ENCODE measurements around the gene SLC29A4.

Gene SLC29A4

GRCh38 chr7:5332579-5332978 lies 49.8 kb downstream of the SLC29A4 start:
- DNase-seq: no peak

- DNase-seq: no peak
These were observed 50.6 kb downstream of the SLC29A4 start for GRCh38 chr7:5333121-5334045.

GRCh38 chr7:5334671-5335070 lies 51.9 kb downstream of the SLC29A4 start:
- DNase-seq: no peak

GRCh38 chr7:5337047-5337446 lies 54.3 kb downstream of the SLC29A4 start:
- DNase-seq: no peak

DNA sequence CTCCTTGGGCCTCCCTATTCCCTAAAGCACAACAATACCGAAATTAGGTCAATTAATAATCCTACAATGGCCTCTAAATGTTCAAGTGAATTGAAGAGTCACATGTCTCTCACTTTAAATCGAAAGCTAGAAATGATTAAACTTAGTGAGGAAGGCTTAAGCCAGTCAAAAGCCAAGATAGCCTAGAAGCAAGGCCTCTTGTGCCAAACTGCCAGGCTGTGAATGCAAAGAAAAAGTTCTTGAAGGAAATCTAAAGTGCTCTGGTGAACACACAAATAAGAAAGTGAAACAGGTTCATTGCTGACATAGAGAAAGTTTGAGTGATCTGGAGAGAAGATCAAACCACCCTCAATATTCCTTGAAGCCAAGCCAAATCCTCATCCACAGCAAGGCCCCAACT lies 57.2 kb downstream of the SLC29A4 start:
- no peak for DNase-seq

DNA sequence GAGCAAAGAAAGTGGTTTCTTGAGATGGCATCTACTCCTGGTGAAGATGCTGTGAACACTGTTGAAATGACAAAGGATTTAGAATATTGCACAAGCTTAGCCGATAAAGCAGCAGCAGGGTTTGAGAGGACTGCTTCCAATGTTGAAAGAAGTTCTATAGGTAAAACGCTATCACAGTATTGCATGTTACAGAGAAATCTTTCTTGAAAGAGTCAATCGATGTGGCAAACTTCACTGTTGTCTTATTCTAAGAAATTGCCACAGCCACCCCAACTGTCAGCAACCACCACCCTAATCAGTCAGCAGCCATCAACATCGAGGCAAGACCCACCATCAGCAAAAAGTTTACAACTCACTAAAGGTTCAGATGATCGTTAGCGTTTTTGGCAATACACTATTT lies 59.9 kb downstream of the SLC29A4 start:
- no peak for DNase-seq

- no peak for DNase-seq
These were observed 61.1 kb downstream of the SLC29A4 start for GRCh38 chr7:5343884-5344283.

DNA sequence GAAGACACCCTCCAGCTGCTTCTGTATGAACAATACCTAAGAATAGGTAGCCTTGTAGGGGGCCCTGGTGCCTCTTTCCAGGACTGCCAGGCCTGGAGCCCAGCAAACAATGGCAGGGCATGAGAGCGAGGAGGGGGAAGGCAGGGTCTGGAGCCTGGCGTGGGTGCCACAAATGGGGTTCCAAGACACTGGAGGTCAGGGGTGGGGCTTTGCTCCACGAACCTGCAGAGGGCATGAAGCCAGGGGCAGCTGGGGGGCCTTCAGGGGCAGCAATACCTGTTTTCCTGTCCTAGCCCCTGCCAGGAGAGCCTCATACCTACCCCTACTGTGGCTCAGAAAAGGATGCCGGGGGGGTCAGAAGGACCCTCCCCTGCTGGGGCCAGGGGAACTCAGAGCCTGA lies 61.6 kb downstream of the SLC29A4 start:
- DNase-seq: no peak

- DNase-seq: no peak
These were observed 62.4 kb downstream of the SLC29A4 start for GRCh38 chr7:5345171-5345570.

GRCh38 chr7:5345671-5346070 lies 62.9 kb downstream of the SLC29A4 start:
- DNase-seq: no peak

DNA sequence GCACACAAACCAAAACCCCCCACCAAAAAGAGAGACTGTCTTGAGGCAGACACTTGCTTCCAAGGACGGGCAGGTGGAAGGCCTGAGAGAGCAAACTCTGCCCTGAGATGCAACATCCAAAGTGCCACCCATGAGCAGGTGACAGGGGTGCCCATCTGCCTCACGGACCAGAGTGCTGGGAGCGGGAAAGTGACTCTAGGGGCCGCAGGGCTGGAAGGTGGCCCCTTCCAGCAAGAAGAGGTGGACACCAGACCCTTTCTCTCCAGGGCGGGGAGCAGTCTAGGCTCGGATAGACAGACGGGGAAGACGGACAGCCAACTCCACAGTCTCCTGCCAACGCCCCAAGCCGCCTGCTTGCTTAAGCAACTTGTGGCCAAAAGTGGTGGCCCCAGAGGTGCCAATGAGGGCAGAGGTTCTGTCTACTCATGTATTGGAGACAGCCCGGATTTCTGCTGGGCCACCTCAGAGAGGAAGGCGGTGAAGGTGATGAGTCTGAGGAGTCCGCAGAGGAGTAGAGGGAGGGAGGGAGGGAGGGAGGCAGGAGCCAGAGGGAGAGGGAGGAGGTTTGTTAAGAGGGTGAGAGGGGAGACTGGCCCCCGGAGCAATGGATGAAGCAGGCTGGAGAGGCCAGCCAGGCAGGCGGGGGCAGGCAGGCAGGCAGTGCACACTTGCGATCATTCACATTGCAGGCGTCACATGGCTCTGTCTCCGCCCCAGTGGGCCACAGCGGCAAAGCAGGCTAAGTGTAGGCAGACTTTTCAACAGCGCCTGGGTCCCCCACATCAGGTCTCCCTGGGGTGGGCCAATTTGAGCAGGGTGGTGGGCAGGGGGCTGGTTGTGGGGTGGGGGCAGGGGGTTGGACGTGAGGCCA lies 65.6 kb downstream of the SLC29A4 start:
- no peak for DNase-seq

DNA sequence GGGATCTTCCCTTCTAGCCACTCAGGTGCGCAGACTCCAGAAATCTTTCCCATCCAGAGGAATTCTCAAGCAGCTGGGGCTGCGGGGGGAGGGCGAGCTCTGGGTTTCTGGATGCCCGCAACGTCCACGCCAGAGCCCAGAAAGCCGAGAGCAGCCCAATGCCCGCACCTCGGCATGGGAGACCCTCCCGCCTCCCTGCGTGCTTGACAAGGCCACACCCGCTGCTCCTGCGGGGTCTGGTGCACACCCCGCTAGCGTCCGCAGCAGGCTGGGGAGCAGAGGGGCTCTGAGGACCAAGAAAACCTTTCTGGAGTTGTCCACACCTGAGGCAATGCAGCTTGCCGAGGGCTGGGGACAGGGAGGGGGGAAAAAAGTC lies 66.2 kb downstream of the SLC29A4 start:
- no peak for DNase-seq

- DNase-seq: no peak
These were observed 66.9 kb downstream of the SLC29A4 start for GRCh38 chr7:5349437-5350173.

- DNase-seq: no peak
These were observed 67.4 kb downstream of the SLC29A4 start for GRCh38 chr7:5350174-5350463.

DNA sequence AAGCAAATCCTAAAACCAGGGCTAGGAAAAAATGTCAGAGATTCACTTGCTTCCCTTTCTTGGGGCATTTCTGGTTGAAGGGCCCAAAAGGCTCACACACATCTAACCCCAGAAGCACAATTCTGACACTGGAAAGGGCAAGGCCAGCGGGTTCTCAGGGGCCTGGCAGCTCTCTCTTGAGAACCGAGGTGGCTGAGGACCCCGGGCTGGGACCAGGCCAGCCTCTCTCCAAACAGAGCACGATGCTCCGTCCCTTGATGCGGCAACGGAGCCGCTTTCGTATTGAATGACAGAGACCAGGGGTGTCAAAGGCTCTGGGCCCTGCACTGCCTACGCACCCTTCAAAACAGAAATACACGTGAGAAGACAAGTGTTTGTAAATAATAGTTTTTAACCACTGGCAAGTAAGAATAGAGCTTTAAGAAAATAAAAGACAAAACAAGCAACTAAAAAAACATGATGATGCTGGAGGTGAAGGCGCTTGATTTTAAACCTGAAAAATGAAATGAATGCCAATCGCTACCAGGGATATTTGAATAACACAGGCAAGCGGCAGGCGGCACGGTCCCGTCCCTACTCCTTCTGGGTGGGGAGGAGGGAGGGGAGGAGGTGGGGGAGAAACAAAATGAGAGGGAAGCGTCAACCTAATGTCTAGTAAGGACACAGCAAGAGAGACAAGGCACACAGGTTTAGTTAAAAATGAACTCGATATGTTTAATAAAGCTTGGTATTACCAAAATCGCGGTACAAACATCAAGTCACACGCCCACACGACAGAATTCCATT lies 68.0 kb downstream of the SLC29A4 start:
- DNase-seq: no peak

- no peak for DNase-seq
These were observed 68.9 kb downstream of the SLC29A4 start for GRCh38 chr7:5351507-5352265.

DNA sequence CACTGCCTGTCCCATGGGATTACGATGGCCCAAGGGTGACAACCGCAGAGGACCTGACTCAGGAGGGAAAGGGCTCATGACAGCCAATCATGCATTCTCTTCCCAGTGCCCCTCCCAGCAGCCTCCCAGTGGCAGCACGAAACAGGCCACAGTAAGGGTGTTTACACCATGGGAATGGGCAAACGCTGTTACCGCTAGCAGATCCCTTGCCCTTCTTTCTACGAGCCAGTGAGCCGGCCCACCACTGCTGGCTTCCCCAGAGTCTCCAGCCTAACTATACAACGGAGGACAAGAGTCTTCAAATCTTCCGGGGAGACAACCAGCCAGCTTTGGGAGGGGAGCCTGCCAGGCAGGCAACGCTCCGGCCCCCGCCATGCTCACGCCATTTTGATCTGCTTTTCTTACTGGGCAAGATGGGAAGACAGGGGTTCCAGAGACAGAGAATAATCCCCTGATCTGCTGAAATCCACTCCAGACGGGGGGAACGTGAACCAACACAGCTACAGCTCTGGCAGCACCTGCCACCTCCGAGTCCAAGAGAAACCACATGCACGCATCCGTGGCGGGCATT lies 69.8 kb downstream of the SLC29A4 start:
- no peak for DNase-seq

DNA sequence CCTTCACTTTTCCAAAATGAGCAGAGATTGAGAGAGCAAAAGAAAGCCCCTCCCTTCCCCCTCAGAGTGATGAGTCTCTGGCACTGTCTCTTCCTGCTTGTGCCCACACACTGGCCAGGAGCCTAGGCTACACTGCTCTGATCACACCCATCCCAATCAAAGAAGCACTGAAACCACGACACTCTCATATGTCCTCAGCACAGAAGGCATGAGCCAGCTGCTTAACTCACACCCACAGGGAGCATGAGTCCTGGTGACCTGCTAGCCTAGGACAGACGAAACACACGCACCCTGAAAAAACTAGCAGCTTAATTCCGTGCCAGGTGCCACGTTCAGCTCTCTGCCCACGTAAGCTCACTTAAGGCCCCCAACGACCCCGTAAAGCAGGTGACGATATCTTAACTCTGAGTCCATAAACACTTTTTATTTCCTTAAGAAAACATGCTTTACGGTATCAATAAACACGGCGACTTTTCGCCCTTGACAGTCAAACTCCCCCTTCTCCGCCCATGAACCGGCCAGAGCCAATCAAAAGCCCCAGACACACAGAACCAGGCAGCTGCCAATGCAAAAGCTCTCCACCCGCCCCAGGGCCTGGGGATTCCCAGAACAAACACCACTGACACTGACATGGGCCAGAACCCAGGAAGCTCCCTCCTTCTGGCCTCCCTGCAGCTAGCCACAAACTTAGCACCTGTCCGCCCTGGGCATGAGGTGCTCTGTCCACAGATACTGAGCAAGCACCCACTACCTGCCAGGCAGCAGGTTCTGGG lies 71.9 kb downstream of the SLC29A4 start:
- no peak for DNase-seq
